Measurements from ENCODE around the gene PARD6A. TPM values are rescaled to one million over a fixed set of nuclear protein-coding genes. Genes with fewer than 3 reads are reported as not detected.

PARD6A gene
- total and polyA plus RNA-seq, 2 of the 13 experiments (the other 11 are each of a cell fraction or from before 2014, with no cell fraction given) = 3.5 to 4.3 TPM

DNA sequence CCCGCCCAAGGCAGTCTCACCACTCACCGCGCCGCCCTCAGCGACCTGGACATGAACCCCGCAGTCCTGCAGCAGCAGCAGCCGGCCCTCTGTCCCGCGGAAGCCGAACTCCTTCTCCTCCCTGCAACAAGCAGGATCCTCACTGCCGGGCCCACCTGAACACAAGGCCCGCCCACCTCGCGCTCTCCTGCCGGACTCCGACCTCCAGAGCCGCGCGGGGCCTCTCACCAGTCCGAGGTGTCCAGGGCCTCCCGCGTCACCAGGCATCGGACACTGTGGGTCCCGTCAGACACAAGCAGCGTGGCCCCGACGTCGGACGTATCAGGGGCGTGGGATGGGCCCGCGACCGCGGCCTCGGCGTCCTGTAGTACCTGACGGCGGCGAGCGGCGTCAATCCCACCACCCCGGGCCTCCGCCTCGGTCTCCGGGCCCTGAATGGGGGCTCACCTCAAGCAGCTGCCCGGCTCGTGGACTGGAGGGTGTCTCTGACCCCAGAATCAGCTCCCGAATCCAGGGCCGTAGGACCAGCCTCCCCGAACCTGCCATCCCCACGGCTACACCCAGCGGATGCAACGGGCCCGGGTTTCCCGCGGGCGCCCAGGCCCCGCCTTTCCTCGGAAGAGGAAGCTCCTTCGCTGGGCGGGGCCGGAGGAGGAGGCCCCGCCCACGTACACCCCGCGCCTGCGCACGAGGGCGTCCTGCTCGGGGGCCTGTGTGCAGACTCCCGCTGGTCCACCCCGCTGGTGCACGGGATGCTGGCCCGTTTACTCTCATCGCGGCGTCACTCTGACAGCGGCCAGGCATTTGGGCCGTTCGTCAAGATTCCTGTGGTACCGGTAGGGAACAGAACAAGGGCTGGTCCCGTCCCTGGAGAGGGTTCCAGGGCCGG, 841 bp upstream of the PARD6A start, which contains the start of gene ACD (continued):
- TF ChIP-seq ZFAT (CRISPR knock-in tag; conservative IDR thresholded peaks at IDR 0.05) (no peak), RARA (CRISPR knock-in tag; IDR thresholded peaks at IDR 0.05) (peak; percentile 24), CBX1 (IDR thresholded peaks at IDR 0.05; ENCODE audit: low read depth) (no peak), CAMTA2 (CRISPR knock-in tag; IDR thresholded peaks at IDR 0.05; ENCODE audit: borderline replicate concordance) (0 out of 2 replicates have a peak, but pooled peaks have one; percentile 71), AKAP8 (CRISPR knock-in tag; IDR thresholded peaks at IDR 0.05) (0 out of 2 replicates have a peak, but pooled peaks have one; percentile 44), CREM (IDR thresholded peaks at IDR 0.05) (no peak), CREM (CRISPR knock-in tag; IDR thresholded peaks at IDR 0.05) (no peak), TCF7L2 (IDR thresholded peaks at IDR 0.05; ENCODE audit: low read depth, low read length) (no peak), ZNF292 (CRISPR knock-in tag; IDR thresholded peaks at IDR 0.05; ENCODE audit: borderline replicate concordance, low read depth) (peak; percentile 14), ZNF44 (CRISPR knock-in tag; IDR thresholded peaks at IDR 0.05) (peak; percentile 73; the same call in 1 of the 2 replicates), ZNF124 (CRISPR knock-in tag; IDR thresholded peaks at IDR 0.05) (no peak), SP140L (CRISPR knock-in tag; IDR thresholded peaks at IDR 0.05; ENCODE audit: borderline replicate concordance) (no peak), ZNF17 (CRISPR knock-in tag; IDR thresholded peaks at IDR 0.05) (no peak), SNAPC2 (CRISPR knock-in tag; IDR thresholded peaks at IDR 0.05) (peak; percentile 30; the same call in 1 of the 2 replicates), ZNF136 (CRISPR knock-in tag; IDR thresholded peaks at IDR 0.05; ENCODE audit: low read depth) (peak; percentile 85; the same call in 1 of the 2 replicates), SRF (IDR thresholded peaks at IDR 0.05; ENCODE audit: low read depth, low read length) (no peak), HNRNPUL1 (IDR thresholded peaks at IDR 0.05; ENCODE audit: low read depth, low read length) (no peak), ZFP41 (CRISPR knock-in tag; IDR thresholded peaks at IDR 0.05; ENCODE audit: borderline replicate concordance) (peak; percentile 89; the same call in 1 of the 2 replicates), SRSF1 (optimal IDR thresholded peaks at IDR 0.05; ENCODE audit: low read depth, low read length) (peak; percentile 89), ZNF510 (CRISPR knock-in tag; IDR thresholded peaks at IDR 0.05; ENCODE audit: low read depth) (peak; percentile 59), ZNF879 (CRISPR knock-in tag; IDR thresholded peaks at IDR 0.05) (peak; percentile 89; the same call in 1 of the 2 replicates)
- TF ChIP-seq, protein P1, sequence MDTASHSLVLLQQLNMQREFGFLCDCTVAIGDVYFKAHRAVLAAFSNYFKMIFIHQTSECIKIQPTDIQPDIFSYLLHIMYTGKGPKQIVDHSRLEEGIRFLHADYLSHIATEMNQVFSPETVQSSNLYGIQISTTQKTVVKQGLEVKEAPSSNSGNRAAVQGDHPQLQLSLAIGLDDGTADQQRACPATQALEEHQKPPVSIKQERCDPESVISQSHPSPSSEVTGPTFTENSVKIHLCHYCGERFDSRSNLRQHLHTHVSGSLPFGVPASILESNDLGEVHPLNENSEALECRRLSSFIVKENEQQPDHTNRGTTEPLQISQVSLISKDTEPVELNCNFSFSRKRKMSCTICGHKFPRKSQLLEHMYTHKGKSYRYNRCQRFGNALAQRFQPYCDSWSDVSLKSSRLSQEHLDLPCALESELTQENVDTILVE (CRISPR knock-in tag; IDR thresholded peaks at IDR 0.05) = peak; percentile 15; the same call in 1 of the 2 replicates

Measured in HepG2 (cell line).